Measurements from ENCODE around the gene AZIN2.
A peak's percentile ranks its signal among the peaks of the same experiment; 100 is the strongest.

The AZIN2 gene

GRCh38 chr1:33151116-33151515 lies 70.2 kb downstream of the AZIN2 start:
- Histone ChIP-seq H3K4ac (ENCODE audit: low read depth in 1 of 2, low read length in 2 of 2) (no peak overlapping the region), H3K18ac (ENCODE audit: low read depth in 1 of 2, low read length in 2 of 2) (no peak overlapping the region), H4K91ac (ENCODE audit: low read length) (no peak overlapping the region), H3K9me3 (ENCODE audit: control insufficient read depth, low read length) (no peaks in the 10 kb centered on the region), H2AFZ (ENCODE audit: low read depth, low read length) (no peak overlapping the region), H3K36me3 (ENCODE audit: control insufficient read depth in 1 of 2, insufficient read depth in 2 of 2, low read depth in 1 of 2, low read length in 2 of 2) (peaks cover 13 to 80% of the 10 kb centered on the region in 2 experiments), H3K27me3 (ENCODE audit: control insufficient read depth in 1 of 2, insufficient read depth in 1 of 2, low read length in 2 of 2) (no peaks in the 10 kb centered on the region), H2AK5ac (ENCODE audit: low read length, severe bottlenecking) (peak overlapping the region; percentile 62), H2BK5ac (ENCODE audit: low read depth, low read length, poor library complexity, severe bottlenecking) (peak overlapping the region; percentile 11), H3K27ac (ENCODE audit: low read length, poor library complexity, severe bottlenecking) (peak overlapping the region; percentile 1), H2BK12ac (ENCODE audit: low read length in 2 of 2) (peak overlapping the region in 1 of 2 experiments; percentile 22), H3K9ac (ENCODE audit: low read length) (no peak overlapping the region), H2BK120ac (ENCODE audit: low read depth, low read length) (no peak overlapping the region), H2BK15ac (ENCODE audit: low read depth, poor library complexity, severe bottlenecking) (no peak overlapping the region), H3K4me1 (ENCODE audit: control insufficient read depth, insufficient read depth, low read depth, low read length) (peaks cover 37% of the 10 kb centered on the region), H3K4me3 (ENCODE audit: insufficient read depth in 1 of 2, low read depth in 1 of 2, low read length in 2 of 2) (no peak overlapping the region), H3K4me2 (ENCODE audit: low read length, poor library complexity, severe bottlenecking) (no peak overlapping the region), H3K14ac (ENCODE audit: low read length in 2 of 2) (no peak overlapping the region), H3K23ac (ENCODE audit: low read length in 2 of 2) (no peak overlapping the region), H4K8ac (ENCODE audit: low read length) (no peak overlapping the region), H3K79me1 (replicated peaks; ENCODE audit: low read length, poor library complexity, severe bottlenecking) (peaks cover 24% of the 10 kb centered on the region)
- no peak for DNase-seq
- 87% methylated on average over 7 of the region's 7 CpGs for WGBS

GRCh38 chr1:33152685-33153432 lies 71.9 kb downstream of the AZIN2 start:
- peak overlapping the region; percentile 9 for H4K8ac ChIP-seq (ENCODE audit: low read length)
- H2BK120ac ChIP-seq (ENCODE audit: low read depth, low read length) = no peak overlapping the region
- peak; percentile 27 for DNase-seq
- no peak overlapping the region for H3K4me2 ChIP-seq (ENCODE audit: low read length, poor library complexity, severe bottlenecking)
- no peak overlapping the region for H3K23ac ChIP-seq (ENCODE audit: low read length in 2 of 2)
- H3K27ac ChIP-seq (ENCODE audit: low read length, poor library complexity, severe bottlenecking) = peak overlapping the region; percentile 58
- H4K91ac ChIP-seq (ENCODE audit: low read length) = no peak overlapping the region
- H3K4ac ChIP-seq (ENCODE audit: low read depth in 1 of 2, low read length in 2 of 2) = no peak overlapping the region
- 50% methylated on average over 2 of the region's 2 CpGs for WGBS
- peaks cover 44% of the 10 kb centered on the region for H3K4me1 ChIP-seq (ENCODE audit: control insufficient read depth, insufficient read depth, low read depth, low read length)
- H3K36me3 ChIP-seq (ENCODE audit: control insufficient read depth in 1 of 2, insufficient read depth in 2 of 2, low read depth in 1 of 2, low read length in 2 of 2) = peaks cover 4 to 75% of the 10 kb centered on the region in 2 experiments
- no peaks in the 10 kb centered on the region for H3K9me3 ChIP-seq (ENCODE audit: control insufficient read depth, low read length)
- H3K18ac ChIP-seq (ENCODE audit: low read depth in 1 of 2, low read length in 2 of 2) = peak overlapping the region; percentile 31 to 49
- peaks cover 16% of the 10 kb centered on the region for H3K79me1 ChIP-seq (replicated peaks; ENCODE audit: low read length, poor library complexity, severe bottlenecking)
- no peak overlapping the region for H2BK5ac ChIP-seq (ENCODE audit: low read depth, low read length, poor library complexity, severe bottlenecking)
- no peak overlapping the region for H3K4me3 ChIP-seq (ENCODE audit: insufficient read depth in 1 of 2, low read depth in 1 of 2, low read length in 2 of 2)
- no peak overlapping the region for H2BK15ac ChIP-seq (ENCODE audit: low read depth, poor library complexity, severe bottlenecking)
- no peak overlapping the region for H3K9ac ChIP-seq (ENCODE audit: low read length)
- peak overlapping the region in 1 of 2 experiments; percentile 61 for H3K14ac ChIP-seq (ENCODE audit: low read length in 2 of 2)
- no peak overlapping the region for H2AFZ ChIP-seq (ENCODE audit: low read depth, low read length)
- no peaks in the 10 kb centered on the region for H3K27me3 ChIP-seq (ENCODE audit: control insufficient read depth in 1 of 2, insufficient read depth in 1 of 2, low read length in 2 of 2)
- H2BK12ac ChIP-seq (ENCODE audit: low read length in 2 of 2) = no peak overlapping the region
- H2AK5ac ChIP-seq (ENCODE audit: low read length, severe bottlenecking) = peak overlapping the region; percentile 46

GRCh38 chr1:33153650-33154049 lies 72.7 kb downstream of the AZIN2 start:
- 86% methylated on average over 2 of the region's 2 CpGs for WGBS
- peak overlapping the region; percentile 34 for H4K91ac ChIP-seq (ENCODE audit: low read length)
- no peak for DNase-seq
- H4K8ac ChIP-seq (ENCODE audit: low read length) = peak overlapping the region; percentile 72
- no peak overlapping the region for H2BK5ac ChIP-seq (ENCODE audit: low read depth, low read length, poor library complexity, severe bottlenecking)
- H3K4me1 ChIP-seq (ENCODE audit: control insufficient read depth, insufficient read depth, low read depth, low read length) = peaks cover 44% of the 10 kb centered on the region
- H3K79me1 ChIP-seq (replicated peaks; ENCODE audit: low read length, poor library complexity, severe bottlenecking) = peaks cover 15% of the 10 kb centered on the region
- H3K9me3 ChIP-seq (ENCODE audit: control insufficient read depth, low read length) = no peaks in the 10 kb centered on the region
- H2AK5ac ChIP-seq (ENCODE audit: low read length, severe bottlenecking) = peak overlapping the region; percentile 38
- H3K9ac ChIP-seq (ENCODE audit: low read length) = no peak overlapping the region
- no peak overlapping the region for H2AFZ ChIP-seq (ENCODE audit: low read depth, low read length)
- H3K36me3 ChIP-seq (ENCODE audit: control insufficient read depth in 1 of 2, insufficient read depth in 2 of 2, low read depth in 1 of 2, low read length in 2 of 2) = peaks cover 12 to 79% of the 10 kb centered on the region in 2 experiments
- no peaks in the 10 kb centered on the region for H3K27me3 ChIP-seq (ENCODE audit: control insufficient read depth in 1 of 2, insufficient read depth in 1 of 2, low read length in 2 of 2)
- H2BK120ac ChIP-seq (ENCODE audit: low read depth, low read length) = no peak overlapping the region
- no peak overlapping the region for H3K14ac ChIP-seq (ENCODE audit: low read length in 2 of 2)
- H3K4me3 ChIP-seq (ENCODE audit: insufficient read depth in 1 of 2, low read depth in 1 of 2, low read length in 2 of 2) = no peak overlapping the region
- no peak overlapping the region for H3K23ac ChIP-seq (ENCODE audit: low read length in 2 of 2)
- H2BK12ac ChIP-seq (ENCODE audit: low read length in 2 of 2) = no peak overlapping the region
- H2BK15ac ChIP-seq (ENCODE audit: low read depth, poor library complexity, severe bottlenecking) = no peak overlapping the region
- H3K27ac ChIP-seq (ENCODE audit: low read length, poor library complexity, severe bottlenecking) = peak overlapping the region; percentile 58
- H3K4me2 ChIP-seq (ENCODE audit: low read length, poor library complexity, severe bottlenecking) = no peak overlapping the region
- peak overlapping the region in 1 of 2 experiments; percentile 24 for H3K4ac ChIP-seq (ENCODE audit: low read depth in 1 of 2, low read length in 2 of 2)
- peak overlapping the region in 1 of 2 experiments; percentile 64 for H3K18ac ChIP-seq (ENCODE audit: low read depth in 1 of 2, low read length in 2 of 2)

GRCh38 chr1:33155877-33156538 lies 75.1 kb downstream of the AZIN2 start:
- Histone ChIP-seq H3K9me3 (ENCODE audit: control insufficient read depth, low read length) (no peaks in the 10 kb centered on the region), H4K91ac (ENCODE audit: low read length) (no peak overlapping the region), H3K27ac (ENCODE audit: low read length, poor library complexity, severe bottlenecking) (peak overlapping the region; percentile 4), H3K23ac (ENCODE audit: low read length in 2 of 2) (no peak overlapping the region), H2BK12ac (ENCODE audit: low read length in 2 of 2) (no peak overlapping the region), H3K4me2 (ENCODE audit: low read length, poor library complexity, severe bottlenecking) (no peak overlapping the region), H2AFZ (ENCODE audit: low read depth, low read length) (no peak overlapping the region), H2BK15ac (ENCODE audit: low read depth, poor library complexity, severe bottlenecking) (no peak overlapping the region), H3K18ac (ENCODE audit: low read depth in 1 of 2, low read length in 2 of 2) (no peak overlapping the region), H3K4me1 (ENCODE audit: control insufficient read depth, insufficient read depth, low read depth, low read length) (peaks cover 48% of the 10 kb centered on the region), H3K4me3 (ENCODE audit: insufficient read depth in 1 of 2, low read depth in 1 of 2, low read length in 2 of 2) (no peak overlapping the region), H4K8ac (ENCODE audit: low read length) (no peak overlapping the region), H3K9ac (ENCODE audit: low read length) (no peak overlapping the region), H2AK5ac (ENCODE audit: low read length, severe bottlenecking) (peak overlapping the region; percentile 75), H2BK5ac (ENCODE audit: low read depth, low read length, poor library complexity, severe bottlenecking) (no peak overlapping the region), H2BK120ac (ENCODE audit: low read depth, low read length) (no peak overlapping the region), H3K79me1 (replicated peaks; ENCODE audit: low read length, poor library complexity, severe bottlenecking) (peaks cover 16% of the 10 kb centered on the region), H3K36me3 (ENCODE audit: control insufficient read depth in 1 of 2, insufficient read depth in 2 of 2, low read depth in 1 of 2, low read length in 2 of 2) (peaks cover 15 to 67% of the 10 kb centered on the region in 2 experiments), H3K27me3 (ENCODE audit: control insufficient read depth in 1 of 2, insufficient read depth in 1 of 2, low read length in 2 of 2) (no peaks in the 10 kb centered on the region), H3K14ac (ENCODE audit: low read length in 2 of 2) (no peak overlapping the region), H3K4ac (ENCODE audit: low read depth in 1 of 2, low read length in 2 of 2) (no peak overlapping the region)
- no peak for DNase-seq
- 95% methylated on average over 4 of the region's 4 CpGs for WGBS

Measured in mesenchymal stem cell (in vitro differentiated cells and primary cell).